Activated B cell treated with CpG ODN at 0.5 μM for 24 hours (primary cell): ENCODE measurements around the gene TMEM108. TPM values are rescaled to one million over a fixed set of nuclear protein-coding genes. Genes with fewer than 3 reads are reported as not detected.

Experiments used
- ATAC-seq: fragments of 200-7000 bp; cut with Tn5 transposase; one replicate; pipeline ENCODE4 v1.10.0; 2021; ENCODE audit warnings: low read depth, mild to moderate bottlenecking, moderate library complexity
- CTCF ChIA-PET: fragments of 350-600 bp; sonication (Branson Sonifier 250); formaldehyde crosslinking; loops from one replicate; lab custom pipeline; 2021; ENCODE audit warnings: antibody characterized with exemption; lab: Charles Lee
- POLR2A ChIA-PET: fragments of 350-600 bp; sonication (Branson Sonifier 250); formaldehyde crosslinking; loops from one replicate; lab custom pipeline; 2021; ENCODE audit warnings: antibody characterized with exemption; lab: Charles Lee
- DNase-seq: peaks from one replicate; pipeline ENCODE4 v3.0.0; 2022
- H3K27ac Mint-ChIP-seq: one replicate; pipeline ENCODE4 v1.8.0; 2020; ENCODE audit warnings: mixed read lengths
- H3K27me3 Mint-ChIP-seq: one replicate; pipeline ENCODE4 v1.8.0; 2021; ENCODE audit warnings: mixed read lengths
- H3K36me3 Mint-ChIP-seq: one replicate; pipeline ENCODE4 v1.8.0; 2021; ENCODE audit warnings: low read depth, mixed read lengths
- H3K4me1 Mint-ChIP-seq: one replicate; pipeline ENCODE4 v1.8.0; 2021; ENCODE audit warnings: mixed read lengths
- H3K4me3 Mint-ChIP-seq: one replicate; pipeline ENCODE4 v1.8.0; 2020; ENCODE audit warnings: mild to moderate bottlenecking, mixed read lengths
- H3K9me3 Mint-ChIP-seq: one replicate; pipeline ENCODE4 v1.8.0; 2020; ENCODE audit warnings: mixed read lengths
- intact Hi-C: fragments of 100-400 bp; cut with micrococcal nuclease; formaldehyde crosslinking; loops from one replicate; pipeline ENCODE4 v1.15.1; 2024
- total RNA-seq: library from RNA; stranded (reverse); gene quantifications from 2 replicates; pipeline ENCODE4 v1.2.3, GENCODE V29; 2022
- TF ChIP-seq, protein P1 (sequence below): fragments of 200-600 bp; IDR thresholded peaks from one replicate; pipeline ENCODE4 v1.8.0; 2022; ENCODE audit warnings: antibody characterized with exemption, mild to moderate bottlenecking

Gene TMEM108
- total RNA-seq, 1 donor from 2014 or later = not detected

DNA sequence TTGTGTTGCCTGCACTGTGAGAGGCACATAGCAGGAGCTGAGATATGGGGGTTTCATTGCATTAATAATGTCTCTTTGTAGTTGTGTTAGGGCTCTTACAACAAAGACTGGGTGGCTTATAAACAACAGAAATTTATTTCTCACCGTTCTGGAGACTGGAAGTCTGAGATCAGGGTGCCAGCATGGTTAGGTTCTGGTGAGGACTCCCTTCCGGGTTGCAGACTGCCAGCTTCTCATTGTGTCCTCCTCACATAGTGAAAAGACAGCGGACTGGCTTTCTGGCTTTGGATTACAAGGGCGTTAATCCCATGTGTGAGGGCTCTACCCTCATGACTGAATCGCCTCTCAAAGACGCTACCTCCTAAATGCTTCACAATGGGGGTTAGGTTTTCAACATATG is 20.6 kb downstream of the TMEM108 start:
- no peaks in the 10 kb centered on the region for H3K4me1 Mint-ChIP-seq
- ChIA-PET POLR2A (no interaction called here), CTCF (no interaction called here)
- TF ChIP-seq, protein P1, sequence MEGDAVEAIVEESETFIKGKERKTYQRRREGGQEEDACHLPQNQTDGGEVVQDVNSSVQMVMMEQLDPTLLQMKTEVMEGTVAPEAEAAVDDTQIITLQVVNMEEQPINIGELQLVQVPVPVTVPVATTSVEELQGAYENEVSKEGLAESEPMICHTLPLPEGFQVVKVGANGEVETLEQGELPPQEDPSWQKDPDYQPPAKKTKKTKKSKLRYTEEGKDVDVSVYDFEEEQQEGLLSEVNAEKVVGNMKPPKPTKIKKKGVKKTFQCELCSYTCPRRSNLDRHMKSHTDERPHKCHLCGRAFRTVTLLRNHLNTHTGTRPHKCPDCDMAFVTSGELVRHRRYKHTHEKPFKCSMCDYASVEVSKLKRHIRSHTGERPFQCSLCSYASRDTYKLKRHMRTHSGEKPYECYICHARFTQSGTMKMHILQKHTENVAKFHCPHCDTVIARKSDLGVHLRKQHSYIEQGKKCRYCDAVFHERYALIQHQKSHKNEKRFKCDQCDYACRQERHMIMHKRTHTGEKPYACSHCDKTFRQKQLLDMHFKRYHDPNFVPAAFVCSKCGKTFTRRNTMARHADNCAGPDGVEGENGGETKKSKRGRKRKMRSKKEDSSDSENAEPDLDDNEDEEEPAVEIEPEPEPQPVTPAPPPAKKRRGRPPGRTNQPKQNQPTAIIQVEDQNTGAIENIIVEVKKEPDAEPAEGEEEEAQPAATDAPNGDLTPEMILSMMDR = no peak
- no peaks in the 10 kb centered on the region for H3K9me3 Mint-ChIP-seq
- ATAC-seq = no peak
- no peak for DNase-seq
- H3K4me3 Mint-ChIP-seq = no peak overlapping the region
- H3K36me3 Mint-ChIP-seq = no peaks in the 10 kb centered on the region
- peaks cover 2% of the 10 kb centered on the region for H3K27me3 Mint-ChIP-seq
- no peak overlapping the region for H3K27ac Mint-ChIP-seq
- intact Hi-C loops = no loop called here

DNA sequence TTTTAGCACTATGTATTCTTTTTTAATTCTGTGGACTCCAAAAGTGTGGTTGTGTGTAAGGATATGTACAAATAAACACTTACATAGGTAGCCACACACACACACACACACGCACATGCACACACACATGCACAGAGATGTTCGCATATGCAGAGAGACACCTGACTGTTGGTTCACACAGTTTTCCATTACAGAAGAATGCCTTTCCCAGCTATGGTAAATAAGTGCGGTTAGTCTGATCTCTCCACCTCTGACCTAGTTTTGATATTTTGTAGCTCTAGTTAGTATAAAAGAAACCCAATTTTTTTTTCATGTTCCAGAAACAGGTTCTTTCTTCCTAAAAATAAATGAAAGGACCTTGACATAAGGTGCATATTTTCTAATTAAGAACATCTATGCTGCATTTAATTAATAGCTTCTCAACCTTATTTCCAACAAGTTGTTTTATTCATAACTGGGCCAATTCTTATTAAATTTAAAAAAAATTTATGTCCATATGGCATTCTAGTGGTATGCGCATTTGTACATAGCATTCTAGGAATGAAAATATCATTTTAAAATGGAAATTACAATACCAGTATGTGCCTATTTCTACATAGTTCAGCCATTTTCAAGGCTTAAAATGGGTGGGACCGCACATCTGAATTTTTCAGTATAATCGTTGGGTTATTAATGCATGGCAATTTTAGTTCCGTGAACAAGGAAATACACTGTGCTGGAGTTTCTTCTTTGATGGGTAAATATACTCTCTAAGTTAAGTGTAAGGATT is 27.2 kb downstream of the TMEM108 start:
- ChIA-PET POLR2A (no interaction called here), CTCF (no interaction called here)
- ATAC-seq = no peak
- H3K4me3 Mint-ChIP-seq = no peak overlapping the region
- TF ChIP-seq, protein P1 = no peak
- no peaks in the 10 kb centered on the region for H3K27me3 Mint-ChIP-seq
- DNase-seq = no peak
- intact Hi-C loops = no loop called here
- no peak overlapping the region for H3K27ac Mint-ChIP-seq
- H3K9me3 Mint-ChIP-seq = no peaks in the 10 kb centered on the region
- no peaks in the 10 kb centered on the region for H3K4me1 Mint-ChIP-seq
- no peaks in the 10 kb centered on the region for H3K36me3 Mint-ChIP-seq

DNA sequence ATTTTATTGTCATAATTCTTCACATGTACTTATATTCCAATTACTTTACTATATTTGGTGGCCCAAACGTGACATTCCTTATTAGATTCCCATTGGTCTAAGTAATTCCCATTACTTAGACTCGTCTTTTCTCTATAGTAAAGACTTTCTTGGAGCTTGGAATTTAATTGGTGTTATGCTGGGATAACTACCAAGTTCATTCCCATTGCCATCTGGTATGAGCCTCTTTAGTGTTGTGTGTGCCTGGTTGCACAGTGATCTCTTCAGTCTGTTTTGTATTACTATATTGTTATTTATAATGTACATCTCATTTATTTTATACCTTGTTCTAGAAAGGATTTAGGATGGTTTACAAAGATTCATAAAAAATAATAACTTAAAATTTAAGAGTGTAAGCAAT is 27.8 kb downstream of the TMEM108 start:
- H3K36me3 Mint-ChIP-seq = no peaks in the 10 kb centered on the region
- DNase-seq (no peak), ATAC-seq (no peak)
- no peak overlapping the region for H3K27ac Mint-ChIP-seq
- TF ChIP-seq, protein P1 = no peak
- no peaks in the 10 kb centered on the region for H3K27me3 Mint-ChIP-seq
- H3K4me1 Mint-ChIP-seq = no peaks in the 10 kb centered on the region
- ChIA-PET POLR2A (no interaction called here), CTCF (no interaction called here)
- H3K9me3 Mint-ChIP-seq = no peaks in the 10 kb centered on the region
- no peak overlapping the region for H3K4me3 Mint-ChIP-seq
- intact Hi-C loops = no loop called here

DNA sequence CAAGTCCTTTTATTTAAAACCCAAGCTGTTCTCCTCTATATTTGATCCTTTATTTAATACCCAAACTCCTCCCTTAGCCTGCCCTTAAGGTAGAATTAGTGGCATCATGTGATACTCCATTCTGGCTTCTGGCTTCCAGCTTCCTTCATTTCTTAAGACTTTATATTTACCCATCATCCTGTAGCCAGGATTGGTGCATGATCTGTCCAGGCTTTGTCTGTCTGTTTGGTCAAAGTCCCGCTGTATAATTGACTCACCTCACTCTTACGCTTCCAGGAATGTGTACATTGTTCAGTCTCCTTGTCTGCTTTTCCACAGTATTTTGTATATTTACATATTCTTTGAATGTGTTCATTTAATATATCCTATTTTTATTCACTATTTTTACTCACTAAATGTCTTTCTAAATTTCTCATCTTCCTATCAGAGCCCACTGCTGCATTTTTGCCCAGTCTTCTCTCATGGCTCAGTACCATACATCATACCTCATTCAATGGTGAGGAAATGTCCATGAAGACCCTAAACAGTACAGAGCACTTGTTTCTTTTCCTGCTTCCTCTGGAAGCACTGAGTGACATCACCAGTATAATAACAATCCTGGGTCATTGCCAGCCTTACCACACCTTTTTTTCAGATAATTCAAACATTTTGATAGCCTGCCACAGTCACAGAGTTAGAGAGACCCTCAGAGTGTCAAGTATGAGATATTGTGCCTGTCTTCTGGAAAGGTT is 31.5 kb downstream of the TMEM108 start:
- POLR2A ChIA-PET = no interaction called here
- TF ChIP-seq, protein P1 = no peak
- CTCF ChIA-PET = no interaction called here
- intact Hi-C loops = no loop called here
- DNase-seq (no peak), ATAC-seq (no peak)
- H3K27me3 Mint-ChIP-seq = peaks cover 3% of the 10 kb centered on the region
- no peaks in the 10 kb centered on the region for H3K9me3 Mint-ChIP-seq
- no peak overlapping the region for H3K4me3 Mint-ChIP-seq
- H3K36me3 Mint-ChIP-seq = no peaks in the 10 kb centered on the region
- no peaks in the 10 kb centered on the region for H3K4me1 Mint-ChIP-seq
- no peak overlapping the region for H3K27ac Mint-ChIP-seq

DNA sequence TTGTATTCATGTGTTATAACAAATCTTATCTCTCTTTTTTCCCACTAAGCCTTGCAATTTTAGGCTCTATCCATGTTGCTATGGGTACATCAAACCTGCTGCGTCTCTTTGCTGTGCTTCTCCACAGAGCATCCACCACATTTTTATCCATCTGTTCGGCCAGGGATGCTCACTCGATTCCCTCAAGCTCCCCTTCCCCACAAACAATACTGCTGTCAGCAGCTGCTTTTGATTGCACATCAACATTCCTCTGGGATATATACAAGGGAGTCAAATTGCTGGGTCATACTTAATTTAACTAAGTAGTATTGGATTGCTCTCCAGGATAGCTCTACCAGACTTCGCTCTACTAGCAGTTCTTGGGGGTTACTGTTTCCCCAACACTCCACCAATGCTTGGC is 36.8 kb downstream of the TMEM108 start:
- no peak overlapping the region for H3K27ac Mint-ChIP-seq
- H3K9me3 Mint-ChIP-seq = no peaks in the 10 kb centered on the region
- peaks cover 12% of the 10 kb centered on the region for H3K27me3 Mint-ChIP-seq
- no peak for ATAC-seq
- CTCF ChIA-PET = no interaction called here
- intact Hi-C loops = no loop called here
- no peak for DNase-seq
- no peaks in the 10 kb centered on the region for H3K4me1 Mint-ChIP-seq
- TF ChIP-seq, protein P1 = no peak
- POLR2A ChIA-PET = no interaction called here
- no peak overlapping the region for H3K4me3 Mint-ChIP-seq
- no peaks in the 10 kb centered on the region for H3K36me3 Mint-ChIP-seq
